HEK293 (cell line): ENCODE measurements around the gene GALNTL6.

ENCODE experiments used
- CTCF ChIA-PET: fragments of 350-600 bp; formaldehyde crosslinking; extraction: SDS; loops from one replicate; lab custom pipeline; 2021; ENCODE audit warnings: antibody characterized with exemption; lab: Yijun Ruan, JAX
- POLR2A ChIA-PET: fragments of 300-600 bp; formaldehyde crosslinking; extraction: SDS; loops from one replicate; lab custom pipeline; 2020; ENCODE audit warnings: antibody characterized with exemption, inconsistent platforms; lab: Yijun Ruan, JAX
- H3K27ac ChIP-seq: fragments of 200-500 bp; sonication (Bioruptor generic); 2 replicates; pipeline ENCODE4 v1.5.1; 2014; ENCODE audit warnings: low read depth, low read length, control low read depth, inconsistent platforms; ENCODE audit errors: extremely low read depth
- H3K36me3 ChIP-seq, 2 experiments: fragments of 200-500 bp in 1 of 2; sonication (Bioruptor generic) in 1 of 2; 1 replicate in 1 of 2; 2 replicates in 1 of 2; pipeline ENCODE4 v1.5.1; 2014 to 2017; ENCODE audit warnings: inconsistent platforms in 2 of 2, low read length in 2 of 2; ENCODE audit not compliant: control insufficient read depth in 2 of 2, insufficient read depth in 1 of 2
- H3K4me1 ChIP-seq: fragments of 200-500 bp; sonication (Bioruptor generic); 2 replicates; pipeline ENCODE4 v1.5.1; 2014; ENCODE audit warnings: mild to moderate bottlenecking, low read length, inconsistent platforms; ENCODE audit not compliant: control insufficient read depth, insufficient read depth
- H3K4me3 ChIP-seq: 2 replicates; pipeline ENCODE4 v1.5.1; 2011; ENCODE audit warnings: low read depth, mild to moderate bottlenecking, control low read depth, low read length, moderate library complexity
- H3K9me3 ChIP-seq: fragments of 200-500 bp; sonication (Bioruptor generic); 2 replicates; pipeline ENCODE4 v1.5.1; 2014; ENCODE audit warnings: low read depth, low read length, inconsistent platforms; ENCODE audit not compliant: control insufficient read depth, insufficient read depth
- HOXC10 ChIP-seq: sonication (generic); formaldehyde crosslinking; IDR thresholded peaks from 2 replicates; pipeline ENCODE4 v1.8.1; 2023; ENCODE audit warnings: mild to moderate bottlenecking, missing genetic modification reagents
- MEIS1 ChIP-seq: sonication (generic); formaldehyde crosslinking; IDR thresholded peaks from 2 replicates; pipeline ENCODE4 v1.8.1; 2022; ENCODE audit warnings: missing genetic modification reagents, mild to moderate bottlenecking, borderline replicate concordance
- OSR2 ChIP-seq: fragments of 450-650 bp; formaldehyde crosslinking; IDR thresholded peaks from 2 replicates; pipeline ENCODE4 v1.5.1; 2016; ENCODE audit warnings: missing biosample characterization, missing genetic modification characterization
- PRDM6 ChIP-seq: fragments of 450-650 bp; formaldehyde crosslinking; IDR thresholded peaks from 2 replicates; pipeline ENCODE4 v1.5.1; 2017; ENCODE audit warnings: missing biosample characterization, missing genetic modification characterization
- REST ChIP-seq: fragments of 450-650 bp; formaldehyde crosslinking; IDR thresholded peaks from 2 replicates; pipeline ENCODE4 v1.5.1; 2016; ENCODE audit warnings: missing biosample characterization, missing genetic modification characterization
- SCRT1 ChIP-seq: fragments of 450-650 bp; formaldehyde crosslinking; IDR thresholded peaks from 2 replicates; pipeline ENCODE4 v1.5.1; 2016; ENCODE audit warnings: missing biosample characterization, missing genetic modification characterization, borderline replicate concordance
- ZBTB49 ChIP-seq: fragments of 450-650 bp; formaldehyde crosslinking; IDR thresholded peaks from 2 replicates; pipeline ENCODE4 v1.5.1; 2016; ENCODE audit warnings: missing biosample characterization, missing genetic modification characterization, low read depth
- ZEB2 ChIP-seq: fragments of 450-650 bp; formaldehyde crosslinking; IDR thresholded peaks from 2 replicates; pipeline ENCODE4 v1.5.1; 2016; ENCODE audit warnings: missing biosample characterization, missing genetic modification characterization
- ZFP41 ChIP-seq: fragments of 450-650 bp; formaldehyde crosslinking; IDR thresholded peaks from 2 replicates; pipeline ENCODE4 v1.5.1; 2016; ENCODE audit warnings: missing biosample characterization, missing genetic modification characterization, borderline replicate concordance
- ZNF133 ChIP-seq: fragments of 450-650 bp; formaldehyde crosslinking; IDR thresholded peaks from 2 replicates; pipeline ENCODE4 v1.5.1; 2016; ENCODE audit warnings: missing biosample characterization, missing genetic modification characterization
- ZNF23 ChIP-seq: fragments of 450-650 bp; formaldehyde crosslinking; IDR thresholded peaks from 2 replicates; pipeline ENCODE4 v1.5.1; 2016; ENCODE audit warnings: missing biosample characterization, missing genetic modification characterization, borderline replicate concordance
- ZNF266 ChIP-seq: fragments of 450-650 bp; formaldehyde crosslinking; IDR thresholded peaks from 2 replicates; pipeline ENCODE4 v1.5.1; 2016; ENCODE audit warnings: missing biosample characterization, missing genetic modification characterization, low read depth
- ZNF341 ChIP-seq: fragments of 450-650 bp; formaldehyde crosslinking; IDR thresholded peaks from 2 replicates; pipeline ENCODE4; 2016; ENCODE audit warnings: low read depth, missing biosample characterization, missing genetic modification characterization
- ZNF350 ChIP-seq: fragments of 450-650 bp; formaldehyde crosslinking; IDR thresholded peaks from 2 replicates; pipeline ENCODE4 v1.5.0; 2017; ENCODE audit warnings: missing biosample characterization, mild to moderate bottlenecking, missing genetic modification characterization
- ZNF416 ChIP-seq: fragments of 450-650 bp; formaldehyde crosslinking; IDR thresholded peaks from 2 replicates; pipeline ENCODE4 v1.5.1; 2016; ENCODE audit warnings: missing biosample characterization, missing genetic modification characterization
- ZNF600 ChIP-seq: fragments of 450-650 bp; formaldehyde crosslinking; IDR thresholded peaks from 2 replicates; pipeline ENCODE4 v1.5.1; 2016; ENCODE audit warnings: missing biosample characterization, missing genetic modification characterization
- ZNF624 ChIP-seq: fragments of 450-650 bp; formaldehyde crosslinking; IDR thresholded peaks from 2 replicates; pipeline ENCODE4 v1.5.1; 2017; ENCODE audit warnings: missing biosample characterization, missing genetic modification characterization
- ZNF626 ChIP-seq: fragments of 450-650 bp; sonication (Bioruptor Pico); formaldehyde crosslinking; IDR thresholded peaks from 2 replicates; pipeline ENCODE4 v1.5.1; 2018; ENCODE audit warnings: missing biosample characterization, missing genetic modification characterization, inconsistent platforms
- ZNF792 ChIP-seq: fragments of 450-650 bp; formaldehyde crosslinking; IDR thresholded peaks from 2 replicates; pipeline ENCODE4 v1.5.1; 2016; ENCODE audit warnings: missing biosample characterization, missing genetic modification characterization

The GALNTL6 gene

GRCh38 chr4:172996571-172997216 lies 1183.5 kb downstream of the GALNTL6 start (continued):
- 0 out of 2 replicates have a peak, but pooled peaks have one; percentile 46 for TF ChIP-seq ZEB2 (tag by site-specific recombination)
- no peak for TF ChIP-seq ZNF266 (tag by site-specific recombination)
- no peak for TF ChIP-seq ZNF626 (tag by site-specific recombination)
- peak; percentile 28; the same call in 1 of the 2 replicates for TF ChIP-seq OSR2 (tag by site-specific recombination)
- no peak for TF ChIP-seq ZNF23 (tag by site-specific recombination)
- no peak for TF ChIP-seq ZNF416 (tag by site-specific recombination)
- no peak for TF ChIP-seq REST
- no peak for TF ChIP-seq ZNF341 (tag by site-specific recombination)
- TF ChIP-seq ZBTB49 (tag by site-specific recombination): no peak
- peak; percentile 57 for TF ChIP-seq PRDM6 (tag by site-specific recombination)
- no peak for TF ChIP-seq HOXC10
- no peak for TF ChIP-seq SCRT1 (tag by site-specific recombination)
- no peak for TF ChIP-seq ZNF792

- Histone ChIP-seq H3K36me3 (no peaks in the 10 kb centered on the region), H3K9me3 (no peaks in the 10 kb centered on the region), H3K27ac (no peak overlapping the region), H3K4me1 (0 out of 2 replicates have a peak, but pooled peaks cover 3% of the 10 kb centered on the region), H3K4me3 (no peak overlapping the region)
- CTCF ChIA-PET: interaction anchor here (0.6 to 1.0 kb wide), 3 partner anchors 14 to 288 kb away, joined by 3 to 4 read pairs (median 3); no protein-coding TSS in a partner anchor
- TF ChIP-seq ZNF350: no peak
- no peak for TF ChIP-seq ZFP41 (tag by site-specific recombination)
- no peak for TF ChIP-seq MEIS1 (CRISPR knock-in tag)
- no peak for TF ChIP-seq ZNF600 (tag by site-specific recombination)
- TF ChIP-seq ZNF133: no peak
- no peak for TF ChIP-seq ZNF624
- POLR2A ChIA-PET: no interaction called here
Observed at GRCh38 chr4:172997217-172997609, 1184.0 kb downstream of the GALNTL6 start.
